Keratinocyte (primary cell): ENCODE results near the gene GPRC5A. TPM values are rescaled to one million over a fixed set of nuclear protein-coding genes. Genes with fewer than 3 reads are reported as not detected.

ENCODE experiments used
- DNase-seq: peaks from one replicate; pipeline ENCODE4 v3.0.0-alpha.2; 2011; ENCODE audit warnings: low read depth, missing footprints, low spot score
- FAIRE-seq: peaks from 2 replicates; lab custom pipeline; 2011; peaks lifted over from hg19 to GRCh38; lab: Jason Lieb, UNC
- H2AFZ ChIP-seq: 2 replicates; pipeline ENCODE4 v1.6.0; 2012; ENCODE audit warnings: low read length, control low read depth, inconsistent platforms; ENCODE audit not compliant: control insufficient read depth
- H3K27ac ChIP-seq: 2 replicates; pipeline ENCODE4 v1.5.1; 2011; ENCODE audit warnings: low read length; ENCODE audit not compliant: control insufficient read depth, insufficient read depth
- H3K27me3 ChIP-seq: 3 replicates; pipeline ENCODE4 v1.6.0; 2011; ENCODE audit warnings: low read length; ENCODE audit not compliant: control insufficient read depth, insufficient read depth; ENCODE audit errors: extremely low read depth
- H3K36me3 ChIP-seq, 2 experiments: 2 replicates in 1 of 2; 3 replicates in 1 of 2; pipeline ENCODE4 v1.5.1; 2011; ENCODE audit warnings: low read length in 2 of 2, mild to moderate bottlenecking in 1 of 2; ENCODE audit not compliant: control insufficient read depth in 2 of 2, insufficient read depth in 2 of 2; ENCODE audit errors: extremely low read depth in 1 of 2
- H3K4me1 ChIP-seq: 3 replicates; pipeline ENCODE4 v1.5.1; 2011; ENCODE audit warnings: low read length; ENCODE audit not compliant: control insufficient read depth, insufficient read depth; ENCODE audit errors: extremely low read depth
- H3K4me2 ChIP-seq: 3 replicates; pipeline ENCODE4 v1.6.0; 2011; ENCODE audit warnings: low read depth, low read length; ENCODE audit not compliant: control insufficient read depth, insufficient read depth; ENCODE audit errors: extremely low read depth
- H3K4me3 ChIP-seq, 3 experiments: fragments of 200-600 bp in 1 of 3; sonication (generic) in 1 of 3; 2 replicates in 2 of 3; 3 replicates in 1 of 3; pipeline ENCODE4 v1.5.1; 2011 to 2016; ENCODE audit warnings: low read length in 3 of 3, mild to moderate bottlenecking in 3 of 3, control low read depth in 2 of 3, inconsistent platforms in 1 of 3, low read depth in 1 of 3, mixed read lengths in 1 of 3, mixed run types in 1 of 3, moderate library complexity in 1 of 3; ENCODE audit not compliant: control insufficient read depth in 2 of 3, insufficient read depth in 2 of 3; ENCODE audit errors: extremely low read depth in 1 of 3
- H3K79me2 ChIP-seq: 2 replicates; pipeline ENCODE4 v1.6.0; 2012; ENCODE audit warnings: low read length; ENCODE audit not compliant: control insufficient read depth, insufficient read depth
- H3K9ac ChIP-seq: 3 replicates; pipeline ENCODE4 v1.6.0; 2011; ENCODE audit warnings: low read length; ENCODE audit not compliant: control insufficient read depth, insufficient read depth; ENCODE audit errors: extremely low read depth
- H3K9me1 ChIP-seq: 3 replicates; pipeline ENCODE4 v1.6.0; 2011; ENCODE audit warnings: low read length; ENCODE audit not compliant: control insufficient read depth, insufficient read depth; ENCODE audit errors: extremely low read depth
- H3K9me3 ChIP-seq: 2 replicates; pipeline ENCODE4 v1.5.1; 2012; ENCODE audit warnings: low read depth, low read length; ENCODE audit not compliant: control insufficient read depth
- H4K20me1 ChIP-seq: 3 replicates; pipeline ENCODE4 v1.6.0; 2011; ENCODE audit warnings: low read length; ENCODE audit not compliant: control insufficient read depth, insufficient read depth; ENCODE audit errors: extremely low read depth
- EZH2 ChIP-seq: IDR thresholded peaks from one replicate; pipeline ENCODE4 v1.6.1; 2012; ENCODE audit warnings: inconsistent platforms, mild to moderate bottlenecking, low read length, moderate library complexity
- dilution Hi-C: fragments of 300-500 bp; cut with MboI; formaldehyde crosslinking; loops from one replicate; pipeline ENCODE4 v1.7.0; 2020; ENCODE audit warnings: low sequenced_read_pairs; ENCODE audit not compliant: extremely low pct_ligation_motif_present
- polyA plus RNA-seq, 5 experiments: library from polyadenylated mRNA; depleted of rRNA in 3 of 5; stranded (reverse) in 3 of 5; stranded (forward) in 1 of 5; unstranded in 1 of 5; fragments of >200 nt; gene quantifications; 1 replicate in 1 of 5; 2 replicates in 3 of 5; 3 replicates in 1 of 5; pipeline versions ENCODE4 v1.2.1 to v1.2.3, GENCODE V29; 2011 to 2012; ENCODE audit warnings: missing spikeins in 2 of 5, low read depth in 1 of 5, low replicate concordance in 1 of 5
- TF ChIP-seq, protein P1 (sequence below), 3 experiments: IDR thresholded peaks in 1 of 3; conservative IDR thresholded peaks in 1 of 3; optimal IDR thresholded peaks in 1 of 3; 2 replicates in 2 of 3; 3 replicates in 1 of 3; pipeline versions ENCODE3 to v1.5.1; 2011; ENCODE audit warnings: low read length in 3 of 3, mild to moderate bottlenecking in 3 of 3, moderate library complexity in 2 of 3, control low read depth in 1 of 3, inconsistent platforms in 1 of 3; ENCODE audit not compliant: insufficient read depth in 2 of 3; ENCODE audit errors: extremely low read depth in 1 of 3

GPRC5A gene
- polyA plus RNA-seq, 1 donor (not counting 4 experiments of a cell fraction or from before 2014, with no cell fraction given) = 25.5 TPM

GRCh38 chr12:12912711-12913110 is 21.3 kb downstream of the GPRC5A start:
- Histone ChIP-seq H3K9me3 (no peaks in the 10 kb centered on the region), H4K20me1 (no peaks in the 10 kb centered on the region), H3K9me1 (no peaks in the 10 kb centered on the region), H3K4me2 (no peak overlapping the region), H3K36me3 (peaks cover 20 to 38% of the 10 kb centered on the region in 2 experiments), H3K79me2 (peaks cover 19% of the 10 kb centered on the region), H3K9ac (no peak overlapping the region), H3K27ac (no peak overlapping the region), H3K4me3 (no peak overlapping the region), H3K4me1 (no peaks in the 10 kb centered on the region), H3K27me3 (no peaks in the 10 kb centered on the region), H2AFZ (no peak overlapping the region)
- FAIRE-seq = no peak
- dilution Hi-C loops = no loop called here
- no peak for TF ChIP-seq EZH2
- TF ChIP-seq, protein P1, sequence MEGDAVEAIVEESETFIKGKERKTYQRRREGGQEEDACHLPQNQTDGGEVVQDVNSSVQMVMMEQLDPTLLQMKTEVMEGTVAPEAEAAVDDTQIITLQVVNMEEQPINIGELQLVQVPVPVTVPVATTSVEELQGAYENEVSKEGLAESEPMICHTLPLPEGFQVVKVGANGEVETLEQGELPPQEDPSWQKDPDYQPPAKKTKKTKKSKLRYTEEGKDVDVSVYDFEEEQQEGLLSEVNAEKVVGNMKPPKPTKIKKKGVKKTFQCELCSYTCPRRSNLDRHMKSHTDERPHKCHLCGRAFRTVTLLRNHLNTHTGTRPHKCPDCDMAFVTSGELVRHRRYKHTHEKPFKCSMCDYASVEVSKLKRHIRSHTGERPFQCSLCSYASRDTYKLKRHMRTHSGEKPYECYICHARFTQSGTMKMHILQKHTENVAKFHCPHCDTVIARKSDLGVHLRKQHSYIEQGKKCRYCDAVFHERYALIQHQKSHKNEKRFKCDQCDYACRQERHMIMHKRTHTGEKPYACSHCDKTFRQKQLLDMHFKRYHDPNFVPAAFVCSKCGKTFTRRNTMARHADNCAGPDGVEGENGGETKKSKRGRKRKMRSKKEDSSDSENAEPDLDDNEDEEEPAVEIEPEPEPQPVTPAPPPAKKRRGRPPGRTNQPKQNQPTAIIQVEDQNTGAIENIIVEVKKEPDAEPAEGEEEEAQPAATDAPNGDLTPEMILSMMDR (optimal IDR thresholded peaks at IDR 0.05 in 1 of 3, IDR thresholded peaks at IDR 0.05 in 1 of 3, conservative IDR thresholded peaks at IDR 0.05 in 1 of 3; ENCODE audit: extremely low read depth in 1 of 3, insufficient read depth in 2 of 3, low read length in 3 of 3) = no peak
- no peak for DNase-seq

DNA sequence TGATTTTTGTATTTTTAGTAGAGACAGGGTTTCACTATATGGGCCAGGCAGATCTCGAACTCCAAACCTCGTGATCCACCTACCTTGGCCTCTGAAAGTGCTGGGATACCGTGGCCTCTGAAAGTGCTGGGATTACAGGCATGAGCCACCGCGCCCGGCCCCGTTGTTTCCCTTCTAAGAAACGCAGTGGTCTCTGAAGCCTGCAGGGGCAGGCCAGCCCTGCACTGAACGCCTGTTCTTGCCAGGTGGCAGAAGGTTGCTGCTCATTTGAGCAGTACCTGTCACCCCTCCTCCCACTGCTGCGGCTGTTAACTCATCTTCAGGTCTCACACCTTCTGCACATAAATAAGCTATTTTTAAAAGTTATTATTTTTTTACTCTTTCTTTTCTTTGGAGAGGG is 24.3 kb downstream of the GPRC5A start:
- TF ChIP-seq, protein P1 (optimal IDR thresholded peaks at IDR 0.05 in 1 of 3, IDR thresholded peaks at IDR 0.05 in 1 of 3, conservative IDR thresholded peaks at IDR 0.05 in 1 of 3; ENCODE audit: extremely low read depth in 1 of 3, insufficient read depth in 2 of 3, low read length in 3 of 3) = no peak
- TF ChIP-seq EZH2 = no peak
- dilution Hi-C loops = no loop called here
- no peaks in the 10 kb centered on the region for H3K9me1 ChIP-seq
- FAIRE-seq (no peak), DNase-seq (no peak)
- no peak overlapping the region for H3K4me2 ChIP-seq
- H3K4me1 ChIP-seq = no peaks in the 10 kb centered on the region
- H3K79me2 ChIP-seq = peaks cover under 1% of the 10 kb centered on the region
- no peak overlapping the region for H3K9ac ChIP-seq
- H3K4me3 ChIP-seq = no peak overlapping the region
- H4K20me1 ChIP-seq = no peaks in the 10 kb centered on the region
- H3K27ac ChIP-seq = no peak overlapping the region
- H2AFZ ChIP-seq = no peak overlapping the region
- H3K36me3 ChIP-seq = peaks cover 16 to 24% of the 10 kb centered on the region in 2 experiments
- no peaks in the 10 kb centered on the region for H3K9me3 ChIP-seq
- no peaks in the 10 kb centered on the region for H3K27me3 ChIP-seq
